Colon (tissue), 2 donors: Measurements from ENCODE around the gene SHISA7.
"Not testable (repeated sequence)": the region's sequence is repeated elsewhere in the genome, so short reads cannot be mapped to it uniquely, and the experiment has no call there.

Experiments used
- FAIRE-seq: peaks from 2 replicates; lab custom pipeline; 2012; peaks lifted over from hg19 to GRCh38; lab: Jason Lieb, UNC
- donor health status: control.
- donor health status: control.

Gene SHISA7

DNA sequence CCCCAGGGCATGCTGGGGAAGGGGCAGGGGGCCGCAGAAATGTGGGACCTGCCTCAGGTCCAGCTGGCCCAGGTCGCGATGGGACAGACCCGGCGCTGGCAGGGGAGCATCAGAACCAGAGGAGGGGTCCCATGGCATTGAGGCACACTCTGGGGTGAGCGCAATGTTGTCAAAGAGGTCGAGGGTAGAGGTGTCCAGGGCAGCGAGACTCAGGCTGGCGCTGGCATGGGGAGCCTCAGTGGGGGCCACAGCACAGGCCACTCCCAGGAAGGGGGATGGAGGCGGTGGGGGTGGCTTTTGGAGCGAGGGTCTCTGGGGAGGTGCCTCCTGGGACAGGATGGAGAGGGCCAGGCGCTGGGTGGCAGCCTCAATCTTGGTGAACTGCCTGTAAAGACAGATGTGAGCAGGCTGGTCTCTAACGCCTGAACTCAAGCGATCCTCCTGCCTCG, 20.5 kb upstream of the SHISA7 start:
- no peak for FAIRE-seq

DNA sequence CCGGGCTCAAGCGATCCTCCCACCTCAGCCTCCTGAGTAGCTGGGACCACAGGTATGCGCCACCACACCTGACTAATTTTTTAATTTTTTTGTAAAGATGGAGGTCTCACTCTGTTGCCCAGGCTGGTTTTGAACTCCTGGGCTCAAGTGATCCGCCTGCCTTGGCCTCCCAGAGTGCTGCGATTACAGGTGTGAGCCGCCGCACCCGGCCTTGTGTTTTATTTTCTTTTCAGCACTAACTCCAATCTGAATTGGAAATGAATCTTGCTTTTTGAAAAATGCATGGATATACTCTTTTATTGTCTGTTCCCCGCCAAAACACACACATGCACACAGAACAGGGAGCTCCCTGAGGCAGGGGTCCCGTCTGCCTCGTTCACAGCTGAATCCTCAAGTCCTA, 19.6 kb upstream of the SHISA7 start:
- FAIRE-seq: no peak

DNA sequence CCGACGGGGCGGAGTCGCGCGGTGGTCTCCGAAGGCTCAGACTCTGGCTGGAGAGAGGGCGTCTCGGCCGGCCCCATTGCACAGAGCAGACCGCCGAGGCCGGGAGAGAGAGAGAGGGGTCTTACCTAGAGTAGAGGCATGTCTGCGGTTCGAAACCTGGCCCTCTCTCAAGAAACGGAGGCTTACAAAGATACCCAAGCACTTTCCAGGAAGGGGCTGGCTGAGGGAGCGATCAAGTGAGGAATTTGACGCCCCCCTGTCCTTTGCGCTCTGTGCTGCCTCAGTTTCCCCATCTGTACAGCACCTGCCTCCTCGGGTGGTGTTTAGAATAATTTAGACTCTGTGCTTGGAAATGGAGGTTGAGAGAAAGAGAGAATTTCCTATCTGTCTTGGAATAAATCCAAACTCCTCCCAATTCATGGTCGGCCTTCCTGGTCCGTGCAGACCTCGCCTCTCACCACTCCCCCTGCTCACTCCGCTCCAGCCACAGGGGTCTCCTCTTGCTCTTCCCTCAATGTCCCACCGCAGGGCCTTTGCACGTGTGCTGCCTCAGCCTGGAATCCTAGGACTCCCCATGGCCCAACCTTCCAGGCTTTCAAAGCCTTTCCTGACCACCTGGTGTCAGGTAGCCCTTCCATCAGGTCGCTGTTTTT, 19.0 kb upstream of the SHISA7 start:
- no peak for FAIRE-seq

DNA sequence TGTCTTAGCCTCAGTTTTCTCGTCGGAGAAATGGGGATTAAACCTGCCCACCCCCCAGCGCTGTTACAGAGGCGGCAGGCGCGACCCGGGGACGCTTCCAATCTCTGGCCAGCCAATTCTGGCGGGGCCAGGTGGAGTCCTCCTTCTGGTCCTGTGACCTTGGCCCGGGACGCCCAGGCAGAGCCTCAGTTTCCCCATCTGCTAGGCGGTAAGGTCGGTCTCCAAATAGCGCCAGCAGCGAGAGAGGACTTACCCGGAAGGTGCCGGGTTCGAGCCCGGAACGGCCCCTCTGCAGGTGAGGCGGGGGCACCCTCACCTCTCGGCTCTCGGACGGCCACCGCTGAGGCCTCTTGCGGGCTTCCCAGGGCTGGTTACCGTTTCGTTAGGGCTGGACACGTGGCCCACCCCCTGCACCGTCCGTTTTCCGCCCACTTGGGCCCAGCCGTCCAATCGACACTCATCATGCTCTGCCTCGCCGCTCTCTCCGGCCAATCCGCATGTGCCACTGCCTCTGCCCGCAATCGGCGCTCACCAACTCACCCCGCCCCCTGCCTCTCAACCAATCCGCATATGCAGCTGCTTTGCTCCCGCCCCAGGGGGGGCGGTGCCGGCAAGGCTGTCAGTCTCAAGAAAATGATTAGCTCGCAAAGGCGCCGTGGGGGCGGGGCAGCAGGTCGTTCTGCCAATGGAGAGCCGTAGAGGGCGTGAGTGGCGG, 18.3 kb upstream of the SHISA7 start, which contains the start of gene ISOC2:
TSS of gene ISOC2 (minus strand) at position 384 of the 715 bp plus-strand sequence. CDS start 5,156 bp downstream, outside the sequence.
- FAIRE-seq: peak; percentile 87

DNA sequence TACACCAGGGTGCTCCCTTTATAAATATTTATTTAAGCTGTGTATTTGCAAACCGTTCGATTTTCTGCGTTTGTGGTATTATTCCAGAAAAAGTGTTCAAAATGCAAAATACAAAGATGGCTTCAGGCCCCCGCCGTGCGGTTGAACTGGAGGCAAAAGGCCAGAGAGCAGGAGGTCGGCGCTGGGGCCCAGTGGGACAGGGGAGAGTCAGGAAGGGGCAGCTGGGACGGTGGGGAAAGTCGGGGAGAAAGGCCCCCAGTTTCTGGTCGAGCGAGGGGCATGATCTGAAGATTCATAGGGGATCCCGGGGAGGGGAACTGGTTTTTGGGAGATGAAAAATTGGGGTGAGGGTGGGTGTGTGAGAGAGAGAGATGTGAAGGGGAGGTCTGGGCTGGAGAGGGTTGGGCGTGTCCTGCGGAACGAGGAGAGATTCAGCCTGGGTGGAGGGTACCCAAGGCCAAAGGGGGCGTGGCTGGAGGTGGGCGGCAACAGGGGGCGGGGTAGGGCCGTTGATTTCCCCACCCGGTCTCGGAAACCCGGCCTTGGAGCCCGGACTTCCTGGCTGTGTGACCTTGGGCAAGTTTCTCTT, 17.7 kb upstream of the SHISA7 start:
- no peak for FAIRE-seq

DNA sequence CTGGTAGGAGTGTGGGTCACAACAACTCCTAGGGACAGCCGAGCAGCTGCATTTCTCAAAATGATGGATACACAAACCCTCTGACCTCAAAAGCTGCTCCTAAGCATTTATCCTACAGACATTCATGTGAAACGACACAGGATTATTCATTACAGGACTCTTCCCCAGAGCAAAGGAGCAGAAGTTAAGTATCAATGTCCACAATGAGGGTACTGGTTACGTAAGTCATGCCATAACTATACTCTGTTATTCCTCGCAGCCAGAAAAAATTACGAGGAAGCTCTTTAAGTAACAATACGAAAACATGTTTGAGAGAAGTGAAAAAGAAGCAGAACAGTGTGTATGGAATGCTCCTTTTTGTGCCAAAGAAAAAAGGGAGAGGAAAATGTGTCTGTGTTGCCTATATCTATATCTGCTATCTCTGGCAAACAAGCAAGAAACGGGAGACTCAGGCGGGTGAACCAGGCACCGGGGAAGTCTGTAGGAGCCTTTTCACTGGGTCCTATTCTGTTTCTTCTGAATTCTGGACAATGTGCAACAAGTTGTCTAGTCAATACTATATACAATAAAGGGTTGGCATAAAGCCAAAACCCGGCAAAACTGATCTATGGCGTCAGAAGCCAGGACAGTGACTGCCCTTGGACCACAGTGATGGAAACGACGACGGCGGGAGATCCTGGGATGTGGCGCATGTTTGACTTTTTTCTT, 17.0 kb upstream of the SHISA7 start:
- no peak for FAIRE-seq

DNA sequence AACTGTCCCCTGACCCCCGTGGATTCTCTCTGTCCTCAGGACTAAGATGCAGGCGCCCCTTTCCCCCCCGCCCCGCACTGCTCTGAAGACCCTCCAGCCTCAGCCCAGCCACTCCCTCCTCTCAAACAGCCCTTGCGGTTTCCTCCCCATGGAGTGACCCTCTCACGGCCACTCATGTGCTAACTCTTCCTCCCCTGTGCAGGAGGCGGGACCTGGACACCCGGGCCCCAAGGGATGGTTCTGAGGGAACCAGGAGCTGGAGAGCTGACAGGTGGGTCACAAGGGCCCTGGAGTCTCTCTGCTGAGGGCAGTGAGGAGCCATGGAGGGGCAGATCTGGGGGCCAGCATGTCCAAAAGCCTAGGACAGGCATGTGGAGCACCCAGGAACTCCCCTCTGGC, 16.4 kb upstream of the SHISA7 start:
- FAIRE-seq: no peak

DNA sequence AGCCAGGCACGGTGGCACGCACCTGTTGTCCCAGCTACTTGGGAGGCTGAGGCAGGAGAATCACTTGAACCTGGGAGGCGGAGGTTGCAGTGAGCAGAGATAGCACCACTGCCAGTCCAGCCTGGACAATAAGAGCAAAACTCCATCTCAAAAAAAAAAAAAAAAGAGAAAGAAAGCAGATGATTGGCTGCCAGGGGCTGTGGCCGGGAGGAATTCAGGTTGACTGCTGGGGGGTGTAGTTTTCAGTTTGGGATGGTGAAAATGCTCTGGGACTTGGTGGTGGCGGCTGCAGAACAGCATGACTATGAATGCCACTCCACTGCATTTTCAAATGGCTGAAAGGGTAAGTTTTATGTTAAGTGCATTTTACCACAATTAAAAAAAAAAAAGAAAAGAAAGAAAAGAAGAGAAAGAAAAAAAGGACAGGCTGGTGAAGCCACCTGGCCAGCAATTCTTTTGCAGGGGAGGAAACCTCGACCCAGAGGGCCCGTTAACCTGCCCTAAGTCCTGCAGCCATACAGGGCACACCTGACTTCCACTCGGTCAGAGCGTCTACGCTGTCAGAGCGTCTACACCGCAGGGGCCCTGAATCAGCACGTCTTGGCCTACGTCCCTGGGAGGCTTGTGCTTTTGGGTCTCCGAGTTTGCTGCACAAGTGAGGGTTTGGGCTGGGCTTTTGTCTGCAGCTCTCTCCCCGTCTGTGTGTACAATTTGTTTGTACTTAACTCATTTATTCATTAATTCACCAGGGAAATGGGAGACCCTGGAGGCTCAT, 14.8 kb upstream of the SHISA7 start:
- FAIRE-seq: no peak

DNA sequence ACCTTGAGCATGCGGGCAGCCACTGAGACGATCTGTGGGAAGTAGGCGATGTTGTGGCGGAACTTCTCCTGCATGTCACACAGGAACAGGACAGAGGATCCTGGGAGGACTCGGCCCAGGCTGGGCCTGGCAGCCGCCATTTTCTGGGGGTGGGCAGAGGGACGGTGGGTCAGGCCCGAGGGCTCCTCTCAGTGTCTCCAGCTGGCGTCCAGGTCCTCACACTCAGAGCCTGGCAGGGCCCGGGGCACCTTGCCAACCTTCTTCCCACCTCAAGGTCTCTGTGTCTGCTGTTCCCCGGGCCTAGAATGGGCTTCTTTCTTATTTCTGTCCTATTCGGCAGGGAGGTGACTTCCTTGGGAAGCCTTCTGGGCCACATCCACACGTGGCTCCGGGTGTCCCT, 13.2 kb upstream of the SHISA7 start:
- FAIRE-seq: no peak

DNA sequence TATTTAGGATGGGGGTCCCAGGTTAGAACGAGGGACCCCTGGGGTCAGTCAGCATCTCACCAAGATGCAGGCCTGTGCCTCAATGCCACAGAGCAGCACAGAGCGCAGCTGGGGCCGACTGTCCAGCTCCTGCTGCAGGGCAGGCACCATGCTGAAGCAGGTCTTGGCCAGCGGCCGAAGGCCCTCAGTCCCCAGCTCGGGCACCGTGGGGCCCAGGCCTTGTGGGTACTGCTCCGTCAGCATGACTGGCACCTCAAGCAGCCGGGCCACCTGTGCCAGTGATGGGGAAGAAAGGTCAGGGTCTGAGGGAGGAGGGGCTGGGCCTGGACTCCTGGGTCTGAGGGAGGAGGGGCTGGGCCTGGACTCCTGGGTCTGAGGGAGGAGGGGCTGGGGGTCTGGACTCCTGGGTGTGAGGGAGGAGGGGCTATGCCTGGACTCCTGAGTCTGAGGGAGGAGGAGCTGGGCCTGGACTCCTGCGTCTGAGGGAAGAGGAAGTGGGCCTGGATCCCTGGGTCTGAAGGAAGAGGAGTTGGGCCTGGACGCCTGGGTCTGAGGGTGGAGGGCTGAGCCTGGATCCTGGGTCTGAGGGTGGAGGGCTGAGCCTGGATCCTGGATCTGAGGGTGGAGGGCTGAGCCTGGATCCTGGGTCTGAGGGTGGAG, 12.6 kb upstream of the SHISA7 start:
- FAIRE-seq: no peak

DNA sequence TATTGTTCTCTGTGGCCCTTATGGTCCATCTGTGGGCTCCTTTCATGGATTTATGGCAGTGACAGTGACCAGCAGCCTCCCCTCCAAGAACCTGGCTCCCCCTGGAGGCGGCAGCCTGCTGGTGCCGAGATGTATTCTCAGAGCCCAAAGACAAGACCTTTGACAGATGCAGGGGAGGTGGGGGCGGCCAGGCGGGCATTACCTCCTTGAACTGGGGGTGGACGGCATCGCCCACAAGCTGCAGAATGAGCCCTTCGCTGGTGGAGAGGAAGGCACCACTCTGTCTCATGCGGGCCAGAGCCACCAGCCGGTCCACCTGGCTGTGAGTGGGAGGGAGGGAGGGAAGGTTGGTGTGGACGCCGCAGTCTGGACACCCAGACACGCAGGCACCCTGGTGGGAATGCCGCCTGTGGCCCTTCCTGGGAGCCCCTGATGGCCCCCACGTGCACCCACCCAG, 11.7 kb upstream of the SHISA7 start:
- FAIRE-seq: no peak

DNA sequence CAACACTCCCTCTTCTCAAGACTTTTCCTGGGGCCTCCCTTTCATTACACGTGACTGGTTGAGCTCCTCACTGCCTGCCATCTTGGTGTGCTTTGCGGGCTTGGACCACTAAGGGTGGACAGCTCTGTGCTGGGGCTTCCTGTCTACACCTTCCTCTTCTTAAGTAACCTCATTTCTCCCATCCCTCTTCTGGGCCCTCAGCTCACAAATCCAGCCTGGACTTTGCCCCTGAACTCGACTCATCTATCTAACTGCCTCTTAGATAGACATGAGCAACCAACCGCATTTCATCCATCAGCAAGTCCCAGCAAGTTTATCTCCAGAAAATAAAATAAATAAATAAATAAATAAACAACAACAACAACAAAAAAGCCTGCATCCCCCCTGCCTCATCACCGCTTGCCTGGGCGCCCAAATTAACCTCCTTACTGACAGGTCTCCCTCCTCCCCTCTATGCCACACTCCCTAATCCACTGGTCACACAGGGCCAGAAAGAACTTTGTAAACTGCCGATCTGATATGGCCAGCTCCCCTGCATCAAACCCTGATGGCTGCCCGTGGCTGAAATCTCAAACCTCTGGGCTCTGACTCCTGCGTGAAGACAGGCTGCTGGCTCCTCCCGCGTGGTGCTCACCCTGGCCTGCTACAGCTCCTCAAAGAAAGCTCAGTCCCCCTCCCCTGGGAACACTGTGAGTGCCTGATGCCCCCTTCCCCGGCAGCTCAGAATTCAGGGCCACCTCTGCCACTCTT, 10.6 kb upstream of the SHISA7 start:
- FAIRE-seq: no peak

DNA sequence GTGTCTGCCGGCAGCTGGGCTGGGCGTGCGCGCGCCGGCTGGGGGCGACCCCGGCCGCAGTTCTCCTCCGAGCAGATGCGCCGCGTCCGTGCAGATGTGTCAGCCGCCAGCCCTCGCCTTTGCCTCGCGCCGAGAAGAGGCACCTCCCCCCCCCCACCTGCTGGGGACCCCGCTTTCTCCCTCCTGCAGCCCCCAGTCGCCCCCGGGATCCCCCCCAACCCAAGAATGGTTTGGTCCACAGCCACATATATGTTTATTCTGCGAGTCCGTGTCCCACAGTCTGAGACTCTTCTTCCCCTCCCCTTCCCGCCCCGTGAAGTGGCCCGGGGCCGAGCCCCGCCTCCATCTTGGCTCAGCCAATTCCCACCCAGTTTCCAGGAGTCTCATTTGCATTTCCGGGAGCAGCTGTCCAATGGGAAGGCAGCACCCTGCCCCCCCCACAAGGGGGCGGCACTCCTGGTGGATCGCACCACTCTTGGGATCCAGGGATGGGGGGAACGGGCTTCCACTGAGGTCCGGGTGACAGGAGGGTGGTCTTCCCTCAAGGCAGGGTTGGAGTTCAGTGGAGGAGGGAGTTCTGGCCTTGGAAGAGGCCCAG, 9.7 kb upstream of the SHISA7 start:
- no peak for FAIRE-seq

DNA sequence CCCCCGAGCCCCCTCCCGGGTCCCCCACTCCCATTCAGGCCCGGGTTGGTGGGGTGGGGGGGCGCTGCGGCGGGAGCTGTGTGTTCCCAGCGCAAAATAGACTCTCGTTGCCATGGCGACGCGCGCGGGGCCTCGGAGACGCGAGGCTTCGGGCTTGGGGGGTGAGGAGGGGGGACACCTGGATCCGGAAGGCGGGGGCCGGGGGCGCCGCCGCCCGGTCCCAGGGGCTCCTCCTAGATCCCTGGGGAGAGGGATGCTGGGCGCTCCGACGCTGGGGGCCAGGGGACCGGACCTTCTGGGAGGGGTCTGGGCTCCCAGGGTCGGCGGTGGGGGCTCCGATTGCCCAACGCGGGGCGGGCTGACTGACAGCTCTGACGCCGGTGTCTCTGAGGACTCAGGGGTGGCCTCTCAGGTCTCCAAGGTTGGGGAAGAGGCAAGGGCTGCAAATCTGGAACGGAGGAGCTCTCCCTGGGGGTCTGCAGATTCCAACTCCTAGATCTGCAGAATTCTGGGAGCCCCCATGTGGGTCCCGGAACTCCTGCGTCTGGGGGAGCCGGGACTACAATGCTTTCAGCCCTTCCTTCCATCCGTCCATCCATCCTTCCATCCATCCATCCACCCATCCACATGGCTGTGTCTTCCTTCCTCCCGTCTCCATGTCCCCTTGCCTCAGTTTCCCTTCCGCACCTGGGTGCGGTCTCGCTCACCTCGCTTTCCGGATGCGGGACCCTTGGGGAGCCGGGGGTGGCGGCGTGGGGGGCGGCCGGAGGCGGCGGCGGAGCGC, 9.1 kb upstream of the SHISA7 start:
- FAIRE-seq: no peak

DNA sequence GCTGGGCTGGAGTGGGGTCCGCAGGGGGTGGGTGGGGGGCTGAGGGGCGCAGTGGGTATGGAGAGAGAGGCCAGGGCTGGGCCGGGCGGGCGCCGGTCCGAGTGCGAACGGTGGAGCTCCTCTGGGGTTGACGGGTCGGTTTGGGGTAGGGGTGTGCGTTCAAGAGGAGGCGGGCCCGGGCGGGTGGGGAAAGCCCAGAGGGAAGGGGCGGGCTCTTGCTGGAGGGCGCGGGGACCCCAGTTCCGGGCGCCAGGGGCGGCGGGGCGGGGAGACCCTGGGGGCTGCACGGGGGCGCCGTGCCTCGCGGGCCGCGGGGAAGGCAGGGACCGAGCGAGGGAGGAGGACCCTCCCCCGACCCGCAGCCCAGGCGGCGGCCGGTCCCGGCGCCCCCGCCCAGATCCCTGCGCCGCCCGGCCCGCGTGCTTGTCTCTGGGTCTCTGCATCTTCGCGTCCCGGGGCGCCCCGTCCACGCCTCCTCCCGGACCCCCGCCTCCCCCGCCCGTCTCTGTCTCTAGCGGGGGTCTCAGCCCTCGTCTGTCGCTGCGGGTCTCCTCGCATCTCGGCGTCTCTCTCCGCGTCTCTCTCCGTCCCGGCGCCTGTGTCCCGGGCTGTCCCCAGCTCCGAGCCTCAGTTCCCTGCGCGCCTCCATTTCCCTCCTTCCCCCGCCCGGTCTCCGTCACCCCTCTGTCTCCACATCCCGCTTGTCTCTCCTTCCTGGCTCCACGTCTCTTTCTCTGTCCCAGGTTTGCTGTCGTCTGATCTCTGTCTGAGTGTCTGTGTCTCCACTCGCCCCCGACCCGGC, 8.3 kb upstream of the SHISA7 start:
- FAIRE-seq: no peak

DNA sequence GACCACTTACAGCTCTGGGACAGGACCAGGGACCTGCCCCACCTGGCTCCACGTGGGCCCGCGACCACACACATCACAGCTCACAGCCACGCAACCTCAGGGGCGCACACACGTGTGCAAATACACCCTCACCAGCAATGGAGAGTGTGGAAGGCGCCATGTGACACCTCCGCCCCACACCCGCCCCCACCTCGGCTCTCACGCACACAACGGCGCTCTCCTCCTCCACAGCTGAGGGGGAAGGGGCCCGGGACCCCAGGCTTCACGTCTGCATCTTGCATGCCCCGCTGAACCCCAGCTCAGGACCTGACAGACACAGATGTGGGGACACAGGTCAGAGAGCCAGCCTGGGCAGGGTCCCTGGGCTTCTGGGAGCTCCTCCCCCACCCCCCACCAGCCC, 6.4 kb upstream of the SHISA7 start:
- no peak for FAIRE-seq

DNA sequence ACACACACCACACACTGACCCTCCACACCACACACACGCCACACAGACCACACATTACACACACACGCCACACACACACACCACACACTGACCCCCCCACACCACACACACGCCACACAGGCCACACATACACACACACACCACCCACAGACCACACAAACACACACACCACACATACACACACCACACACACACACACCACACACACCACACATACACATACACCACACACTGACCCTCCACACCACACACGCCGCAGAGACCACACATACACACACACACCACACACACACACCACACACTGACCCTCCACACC, 5.0 kb upstream of the SHISA7 start:
- not testable (repeated sequence) for FAIRE-seq

DNA sequence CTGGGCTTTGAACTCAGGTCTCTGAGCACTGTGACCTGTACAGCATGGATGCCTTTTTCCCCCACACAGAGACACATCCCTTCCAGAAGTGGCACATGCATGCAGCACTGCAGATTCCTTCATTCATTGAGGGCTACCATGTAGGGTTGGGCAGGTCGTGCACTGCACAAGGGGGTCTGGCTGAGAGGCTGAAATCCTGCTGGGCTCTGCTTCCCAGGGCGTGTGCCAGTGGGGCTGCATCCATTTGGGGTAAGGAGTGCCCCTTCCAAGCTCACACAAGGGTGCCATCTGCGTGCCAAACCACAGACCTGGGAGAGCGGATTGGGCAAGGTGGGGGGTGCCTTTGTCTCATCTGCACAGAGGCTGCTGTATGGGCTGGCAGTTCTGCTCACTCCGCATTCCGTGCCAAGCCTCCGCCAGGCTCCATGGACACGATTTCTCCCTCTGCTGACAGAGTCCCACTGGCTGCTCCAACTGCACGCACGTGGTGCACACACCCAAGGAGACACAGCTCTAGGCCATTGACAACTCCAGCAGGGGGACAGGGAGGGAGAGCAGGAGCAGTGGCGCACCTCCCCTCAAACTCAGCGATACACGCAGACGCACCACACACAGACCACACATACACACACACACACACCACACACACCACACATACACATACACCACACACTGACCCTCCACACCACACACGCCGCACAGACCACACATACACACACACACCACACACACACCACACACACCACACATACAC, 4.5 kb upstream of the SHISA7 start:
- no peak for FAIRE-seq
